Thymus (tissue), 11 donors: ENCODE measurements around the gene DCTN2. TPM values are rescaled to one million over a fixed set of nuclear protein-coding genes. Genes with fewer than 3 reads are reported as not detected.
A peak's percentile ranks its signal among the peaks of the same experiment; 100 is the strongest.

Experiments
- DNase-seq, 9 donors: peaks; one replicate each; pipeline ENCODE4 v3.0.0-alpha.2; 2013; ENCODE audit warnings: low spot score in 9 of 9, low read depth in 6 of 9, missing footprints in 1 of 9
- H3K27ac ChIP-seq, 2 donors: one replicate each; pipeline ENCODE4 v1.5.1; 2013; ENCODE audit warnings: control low read depth in 1 of 2, low read depth in 1 of 2, low read length in 1 of 2, mild to moderate bottlenecking in 1 of 2, moderate library complexity in 1 of 2
- H3K27me3 ChIP-seq, 2 donors: one replicate each; pipeline ENCODE4 v1.5.1; 2013; ENCODE audit warnings: low read length in 1 of 2; ENCODE audit not compliant: control insufficient read depth in 2 of 2, insufficient read depth in 1 of 2
- H3K36me3 ChIP-seq, 2 donors: one replicate each; pipeline ENCODE4 v1.5.1; 2013; ENCODE audit warnings: low read length in 1 of 2, mild to moderate bottlenecking in 1 of 2, moderate library complexity in 1 of 2; ENCODE audit not compliant: control insufficient read depth in 2 of 2, insufficient read depth in 2 of 2
- H3K4me1 ChIP-seq, 2 donors: one replicate each; pipeline ENCODE4 v1.5.1; 2013; ENCODE audit warnings: low read length in 2 of 2; ENCODE audit not compliant: control insufficient read depth in 2 of 2, insufficient read depth in 2 of 2
- H3K4me3 ChIP-seq, 2 donors: one replicate each; pipeline ENCODE4 v1.5.1; 2013; ENCODE audit warnings: low read length in 2 of 2, control low read depth in 1 of 2, mild to moderate bottlenecking in 1 of 2
- H3K9me3 ChIP-seq, 2 donors: one replicate each; pipeline ENCODE4 v1.5.1; 2013; ENCODE audit warnings: low read length in 1 of 2, mild to moderate bottlenecking in 1 of 2; ENCODE audit not compliant: control insufficient read depth in 2 of 2, insufficient read depth in 1 of 2
- WGBS: extraction: QIAGEN DNeasy Blood & Tissue Kit; methylation state at CpG from one replicate; pipeline ENCODE4 v1.1.7; 2013; 5-methylcytosine and 5-hydroxymethylcytosine counted together
- polyA plus RNA-seq: library from polyadenylated mRNA; stranded (reverse); fragments of 200-250 nt; gene quantifications from one replicate; pipeline ENCODE4 v1.2.3, GENCODE V29; 2013
- total RNA-seq: library from RNA; stranded (reverse); fragments of 120-200 nt; gene quantifications from one replicate; pipeline ENCODE4 v1.2.4, GENCODE V29; 2013
- donor health status: healthy.

The DCTN2 gene
- total and polyA plus RNA-seq, 2 donors = 56.4 to 79.7 TPM

- no peak overlapping the region for H3K4me3 ChIP-seq
- WGBS = 91% methylated on average over 5 of the region's 5 CpGs
- no peaks in the 10 kb centered on the region for H3K27me3 ChIP-seq
- no peak overlapping the region for H3K27ac ChIP-seq
- H3K36me3 ChIP-seq = peaks cover 36 to 44% of the 10 kb centered on the region in 2 donors
- H3K4me1 ChIP-seq = no peaks in the 10 kb centered on the region
- H3K9me3 ChIP-seq = no peaks in the 10 kb centered on the region
- DNase-seq = no peak
Measured at GRCh38 chr12:57539134-57539768, 7.7 kb downstream of the DCTN2 start.

- 100% methylated on average over 1 of the region's 1 CpG for WGBS
- no peaks in the 10 kb centered on the region for H3K9me3 ChIP-seq
- H3K36me3 ChIP-seq = peaks cover 59 to 64% of the 10 kb centered on the region in 2 donors
- no peaks in the 10 kb centered on the region for H3K4me1 ChIP-seq
- no peak for DNase-seq
- H3K27ac ChIP-seq = no peak overlapping the region
- H3K27me3 ChIP-seq = no peaks in the 10 kb centered on the region
- H3K4me3 ChIP-seq = no peak overlapping the region
Measured at GRCh38 chr12:57536597-57536942, 10.4 kb downstream of the DCTN2 start.

- Histone ChIP-seq H3K36me3 (peaks cover 61 to 64% of the 10 kb centered on the region in 2 donors), H3K27me3 (no peaks in the 10 kb centered on the region), H3K9me3 (no peaks in the 10 kb centered on the region), H3K4me3 (no peak overlapping the region), H3K4me1 (no peaks in the 10 kb centered on the region), H3K27ac (no peak overlapping the region)
- WGBS = 92% methylated on average over 6 of the region's 6 CpGs
- no peak for DNase-seq
Measured at GRCh38 chr12:57535764-57536596, 11.0 kb downstream of the DCTN2 start.

- H3K27me3 ChIP-seq = no peaks in the 10 kb centered on the region
- DNase-seq = no peak
- H3K9me3 ChIP-seq = no peaks in the 10 kb centered on the region
- 96% methylated on average over 3 of the region's 3 CpGs for WGBS
- no peaks in the 10 kb centered on the region for H3K4me1 ChIP-seq
- H3K4me3 ChIP-seq = no peak overlapping the region
- peaks cover 66 to 72% of the 10 kb centered on the region in 2 donors for H3K36me3 ChIP-seq
- no peak overlapping the region for H3K27ac ChIP-seq
Measured at GRCh38 chr12:57534991-57535543, 11.9 kb downstream of the DCTN2 start.

GRCh38 chr12:57534250-57534649 lies 12.7 kb downstream of the DCTN2 start:
- no peak for DNase-seq
- H3K27me3 ChIP-seq = no peaks in the 10 kb centered on the region
- peaks cover 75 to 77% of the 10 kb centered on the region in 2 donors for H3K36me3 ChIP-seq
- H3K9me3 ChIP-seq = no peaks in the 10 kb centered on the region
- H3K27ac ChIP-seq = no peak overlapping the region
- 98% methylated on average over 5 of the region's 5 CpGs for WGBS
- H3K4me1 ChIP-seq = no peaks in the 10 kb centered on the region
- H3K4me3 ChIP-seq = no peak overlapping the region

- DNase-seq = no peak
- no peaks in the 10 kb centered on the region for H3K4me1 ChIP-seq
- H3K27me3 ChIP-seq = no peaks in the 10 kb centered on the region
- WGBS = 98% methylated on average over 8 of the region's 8 CpGs
- peaks cover 77 to 85% of the 10 kb centered on the region in 2 donors for H3K36me3 ChIP-seq
- no peaks in the 10 kb centered on the region for H3K9me3 ChIP-seq
- H3K27ac ChIP-seq = no peak overlapping the region
- no peak overlapping the region for H3K4me3 ChIP-seq
Measured at GRCh38 chr12:57533108-57533507, 13.9 kb downstream of the DCTN2 start.

GRCh38 chr12:57531836-57532235 lies 15.2 kb downstream of the DCTN2 start:
- Histone ChIP-seq H3K4me3 (no peak overlapping the region), H3K27ac (no peak overlapping the region), H3K36me3 (peaks cover 88 to 89% of the 10 kb centered on the region in 2 donors), H3K27me3 (no peaks in the 10 kb centered on the region), H3K4me1 (no peaks in the 10 kb centered on the region), H3K9me3 (no peaks in the 10 kb centered on the region)
- no peak for DNase-seq
- WGBS = 97% methylated on average over 1 of the region's 1 CpG

GRCh38 chr12:57530396-57531142 lies 16.4 kb downstream of the DCTN2 start:
- H3K27me3 ChIP-seq = no peaks in the 10 kb centered on the region
- WGBS = 94% methylated on average over 5 of the region's 5 CpGs
- no peak for DNase-seq
- no peak overlapping the region for H3K4me3 ChIP-seq
- H3K9me3 ChIP-seq = no peaks in the 10 kb centered on the region
- H3K27ac ChIP-seq = peak overlapping the region in 1 of 2 donors; percentile 13
- H3K4me1 ChIP-seq = peaks cover 0 to 3% of the 10 kb centered on the region in 2 donors
- H3K36me3 ChIP-seq = peaks cover 90 to 96% of the 10 kb centered on the region in 2 donors
